Neuronal stem cell (in vitro differentiated cells): ENCODE results near the gene NF2.

Experiments used
- DNase-seq: peaks from one replicate; pipeline ENCODE4 v3.0.0-alpha.2; 2013; ENCODE audit warnings: low spot score
- H2AFZ ChIP-seq: one replicate; pipeline ENCODE4 v1.6.1; 2013; ENCODE audit warnings: mild to moderate bottlenecking, low read length, inconsistent platforms
- H2AK5ac ChIP-seq: 2 replicates; pipeline ENCODE4 v1.6.1; 2013; ENCODE audit warnings: low read depth, mild to moderate bottlenecking, inconsistent platforms, low read length, moderate library complexity, mixed read lengths
- H2BK120ac ChIP-seq: 2 replicates; pipeline ENCODE4 v1.6.1; 2013; ENCODE audit warnings: low read depth, mild to moderate bottlenecking, inconsistent platforms, low read length, moderate library complexity, mixed read lengths
- H2BK12ac ChIP-seq: one replicate; pipeline ENCODE4 v1.6.1; 2013; ENCODE audit warnings: low read length, inconsistent platforms
- H2BK15ac ChIP-seq: 2 replicates; pipeline ENCODE4 v1.6.1; 2013; ENCODE audit warnings: mild to moderate bottlenecking, low read length, inconsistent platforms, mixed read lengths
- H2BK5ac ChIP-seq: one replicate; pipeline ENCODE4 v1.6.1; 2013; ENCODE audit warnings: inconsistent platforms, mild to moderate bottlenecking, low read length, moderate library complexity
- H3K14ac ChIP-seq: one replicate; pipeline ENCODE4 v1.6.1; 2013; ENCODE audit warnings: low read length, inconsistent platforms
- H3K18ac ChIP-seq: 2 replicates; pipeline ENCODE4 v1.6.1; 2013; ENCODE audit warnings: low read length, inconsistent platforms
- H3K23ac ChIP-seq: 2 replicates; pipeline ENCODE4 v1.6.1; 2013; ENCODE audit warnings: low read depth, mild to moderate bottlenecking, mixed read lengths, low read length, inconsistent platforms; ENCODE audit not compliant: poor library complexity
- H3K27ac ChIP-seq: replicated peaks from 3 replicates; pipeline ENCODE4 v1.5.1; 2013; ENCODE audit warnings: low read length, inconsistent platforms
- H3K27me3 ChIP-seq, 3 experiments: 2 replicates each; pipeline ENCODE4 v1.6.1; 2013; ENCODE audit warnings: low read length in 3 of 3, mild to moderate bottlenecking in 2 of 3, inconsistent platforms in 1 of 3, low read depth in 1 of 3, mixed read lengths in 1 of 3, moderate library complexity in 1 of 3; ENCODE audit not compliant: control insufficient read depth in 3 of 3, insufficient read depth in 3 of 3
- H3K36me3 ChIP-seq, 2 donors: replicated peaks in 1 of 2; 2 replicates each; pipeline ENCODE4 v1.6.1; 2013; ENCODE audit warnings: low read length in 2 of 2; ENCODE audit not compliant: control insufficient read depth in 2 of 2, insufficient read depth in 2 of 2
- H3K4ac ChIP-seq: 2 replicates; pipeline ENCODE4 v1.6.1; 2013; ENCODE audit warnings: inconsistent platforms, mild to moderate bottlenecking, low read length, moderate library complexity
- H3K4me1 ChIP-seq, 2 donors: 1 replicate in 1 of 2; 2 replicates in 1 of 2; pipeline ENCODE4 v1.6.1; 2013; ENCODE audit warnings: low read length in 2 of 2, low read depth in 1 of 2; ENCODE audit not compliant: control insufficient read depth in 2 of 2, insufficient read depth in 1 of 2
- H3K4me2 ChIP-seq: one replicate; pipeline ENCODE4 v1.6.1; 2013; ENCODE audit warnings: mild to moderate bottlenecking, low read length, inconsistent platforms; ENCODE audit not compliant: insufficient read depth, poor library complexity, severe bottlenecking
- H3K4me3 ChIP-seq, 2 donors: 2 replicates each; pipeline ENCODE4 v1.5.1; 2013; ENCODE audit warnings: low read length in 2 of 2, mild to moderate bottlenecking in 2 of 2, inconsistent platforms in 1 of 2, moderate library complexity in 1 of 2
- H3K79me1 ChIP-seq: one replicate; pipeline ENCODE4 v1.6.1; 2013; ENCODE audit warnings: low read depth, mild to moderate bottlenecking, inconsistent platforms, low read length, moderate library complexity
- H3K9ac ChIP-seq: one replicate; pipeline ENCODE4 v1.6.1; 2013; ENCODE audit warnings: mild to moderate bottlenecking, low read depth, low read length, inconsistent platforms; ENCODE audit not compliant: poor library complexity
- H3K9me3 ChIP-seq, 2 donors: replicated peaks in 1 of 2; 2 replicates each; pipeline versions ENCODE3 to v1.6.1; 2013; ENCODE audit warnings: low read length in 2 of 2, mild to moderate bottlenecking in 2 of 2, inconsistent platforms in 1 of 2, low read depth in 1 of 2, mixed read lengths in 1 of 2, moderate library complexity in 1 of 2; ENCODE audit not compliant: control insufficient read depth in 2 of 2, insufficient read depth in 1 of 2
- H4K8ac ChIP-seq: one replicate; pipeline ENCODE4 v1.6.1; 2013; ENCODE audit warnings: low read depth, mild to moderate bottlenecking, inconsistent platforms, low read length, moderate library complexity
- H4K91ac ChIP-seq: one replicate; pipeline ENCODE4 v1.6.1; 2013; ENCODE audit warnings: low read length, low read depth, mild to moderate bottlenecking, inconsistent platforms; ENCODE audit not compliant: poor library complexity
- WGBS, 2 donors: extraction: QIAGEN DNeasy Blood & Tissue Kit; methylation state at CpG; one replicate each; pipeline ENCODE4 v1.1.7; 2013; ENCODE audit warnings: missing lambda C conversion rate in 2 of 2, mixed read lengths in 1 of 2; ENCODE audit not compliant: insufficient read length in 2 of 2, insufficient replicate concordance in 1 of 2; ENCODE audit errors: extremely low coverage in 2 of 2; 5-methylcytosine and 5-hydroxymethylcytosine counted together

NF2 gene

GRCh38 chr22:29697853-29698598, 94.6 kb downstream of the NF2 start:
- Histone ChIP-seq H3K9me3 (no peaks in the 10 kb centered on the region), H3K4me1 (peaks cover 5 to 10% of the 10 kb centered on the region in 2 donors), H3K4me3 (no peak overlapping the region), H2BK12ac (no peak overlapping the region), H4K91ac (no peak overlapping the region), H2BK5ac (no peak overlapping the region), H3K23ac (no peak overlapping the region), H3K9ac (no peak overlapping the region), H4K8ac (no peak overlapping the region), H2BK15ac (no peak overlapping the region), H3K4ac (no peak overlapping the region), H3K27ac (no peak overlapping the region), H2AK5ac (no peak overlapping the region), H2AFZ (no peak overlapping the region), H2BK120ac (no peak overlapping the region), H3K36me3 (peaks cover 2 to 38% of the 10 kb centered on the region in 2 donors), H3K27me3 (peaks cover 0 to 15% (median 6%) of the 10 kb centered on the region in 3 experiments), H3K18ac (peak overlapping the region; percentile 46), H3K14ac (no peak overlapping the region), H3K4me2 (no peak overlapping the region), H3K79me1 (no peaks in the 10 kb centered on the region)
- no CpG with 5 or more reads among the region's 16 CpGs for WGBS, 2 donors
- no peak for DNase-seq

GRCh38 chr22:29700206-29700899, 96.9 kb downstream of the NF2 start:
- Histone ChIP-seq H3K23ac (no peak overlapping the region), H3K27ac (no peak overlapping the region), H2BK15ac (no peak overlapping the region), H2AFZ (no peak overlapping the region), H2BK12ac (no peak overlapping the region), H3K4me2 (no peak overlapping the region), H3K4ac (no peak overlapping the region), H2BK5ac (no peak overlapping the region), H3K4me1 (peaks cover 21 to 24% of the 10 kb centered on the region in 2 donors), H3K9ac (no peak overlapping the region), H3K79me1 (no peaks in the 10 kb centered on the region), H3K36me3 (peaks cover 0 to 16% of the 10 kb centered on the region in 2 donors), H3K14ac (no peak overlapping the region), H3K27me3 (peaks cover 2 to 24% (median 15%) of the 10 kb centered on the region in 3 experiments), H3K4me3 (no peak overlapping the region), H3K18ac (no peak overlapping the region), H2AK5ac (peak overlapping the region; percentile 16), H4K8ac (no peak overlapping the region), H2BK120ac (no peak overlapping the region), H4K91ac (no peak overlapping the region), H3K9me3 (no peaks in the 10 kb centered on the region)
- no peak for DNase-seq
- no CpG with 5 or more reads among the region's 19 CpGs for WGBS, 2 donors

- no peak overlapping the region for H3K9ac ChIP-seq
- DNase-seq, result no peak
- no peak overlapping the region for H3K4me2 ChIP-seq
- H3K36me3 ChIP-seq, result peaks cover 0 to 12% of the 10 kb centered on the region in 2 donors
- H3K18ac ChIP-seq, result no peak overlapping the region
- H3K14ac ChIP-seq, result no peak overlapping the region
- H2BK5ac ChIP-seq, result no peak overlapping the region
- no peak overlapping the region for H2BK120ac ChIP-seq
- peaks cover 2 to 24% (median 15%) of the 10 kb centered on the region in 3 experiments for H3K27me3 ChIP-seq
- no peaks in the 10 kb centered on the region for H3K9me3 ChIP-seq
- H2AK5ac ChIP-seq, result peak overlapping the region; percentile 16
- H3K23ac ChIP-seq, result no peak overlapping the region
- H3K79me1 ChIP-seq, result no peaks in the 10 kb centered on the region
- H3K4me3 ChIP-seq, result no peak overlapping the region
- no peak overlapping the region for H4K8ac ChIP-seq
- H2BK12ac ChIP-seq, result no peak overlapping the region
- no peak overlapping the region for H2AFZ ChIP-seq
- H2BK15ac ChIP-seq, result no peak overlapping the region
- no peak overlapping the region for H3K27ac ChIP-seq
- no CpG with 5 or more reads among the region's 9 CpGs for WGBS, 2 donors
- H3K4me1 ChIP-seq, result peaks cover 21 to 27% of the 10 kb centered on the region in 2 donors
- H3K4ac ChIP-seq, result no peak overlapping the region
- no peak overlapping the region for H4K91ac ChIP-seq
Measured at GRCh38 chr22:29700900-29701154, 97.4 kb downstream of the NF2 start.

GRCh38 chr22:29701155-29701999, 97.9 kb downstream of the NF2 start:
- no peak overlapping the region for H3K14ac ChIP-seq
- H3K4me2 ChIP-seq, result no peak overlapping the region
- H3K4me1 ChIP-seq, result peaks cover 21 to 32% of the 10 kb centered on the region in 2 donors
- no peak overlapping the region for H3K4ac ChIP-seq
- peak overlapping the region; percentile 32 for H3K23ac ChIP-seq
- no peak overlapping the region for H2BK12ac ChIP-seq
- WGBS, 2 donors, result no CpG with 5 or more reads among the region's 14 CpGs
- H2BK120ac ChIP-seq, result no peak overlapping the region
- no peak overlapping the region for H3K4me3 ChIP-seq
- H2AK5ac ChIP-seq, result peak overlapping the region; percentile 30
- no peak overlapping the region for H2AFZ ChIP-seq
- H2BK5ac ChIP-seq, result no peak overlapping the region
- peaks cover 0 to 11% of the 10 kb centered on the region in 2 donors for H3K36me3 ChIP-seq
- no peak overlapping the region for H2BK15ac ChIP-seq
- H4K8ac ChIP-seq, result no peak overlapping the region
- H3K27ac ChIP-seq, result no peak overlapping the region
- H3K9me3 ChIP-seq, result no peaks in the 10 kb centered on the region
- H3K27me3 ChIP-seq, result peaks cover 2 to 24% (median 15%) of the 10 kb centered on the region in 3 experiments
- H3K9ac ChIP-seq, result no peak overlapping the region
- H3K18ac ChIP-seq, result peak overlapping the region; percentile 29
- no peaks in the 10 kb centered on the region for H3K79me1 ChIP-seq
- H4K91ac ChIP-seq, result no peak overlapping the region
- DNase-seq, result no peak
